Neuron (in vitro differentiated cells): ENCODE data around the gene ATG2B.
"Not testable (repeated sequence)": the region's sequence is repeated elsewhere in the genome, so short reads cannot be mapped to it uniquely, and the experiment has no call there.

Experiments used
- H2AFZ ChIP-seq: one replicate; pipeline ENCODE4 v1.6.1; 2013; ENCODE audit warnings: low read depth, mild to moderate bottlenecking, inconsistent platforms, low read length, moderate library complexity
- H3K27me3 ChIP-seq: one replicate; pipeline ENCODE4 v1.6.1; 2013; ENCODE audit warnings: low read length; ENCODE audit not compliant: insufficient read depth
- H3K36me3 ChIP-seq: one replicate; pipeline ENCODE4 v1.6.1; 2013; ENCODE audit warnings: low read length; ENCODE audit not compliant: insufficient read depth
- H3K4me1 ChIP-seq: one replicate; pipeline ENCODE4 v1.6.1; 2013; ENCODE audit warnings: low read length; ENCODE audit not compliant: insufficient read depth
- H3K4me3 ChIP-seq: 2 replicates; pipeline ENCODE4 v1.5.1; 2013; ENCODE audit warnings: mild to moderate bottlenecking, low read length, moderate library complexity
- H3K9me3 ChIP-seq: one replicate; pipeline ENCODE4 v1.6.1; 2013; ENCODE audit warnings: low read length

The ATG2B gene

DNA sequence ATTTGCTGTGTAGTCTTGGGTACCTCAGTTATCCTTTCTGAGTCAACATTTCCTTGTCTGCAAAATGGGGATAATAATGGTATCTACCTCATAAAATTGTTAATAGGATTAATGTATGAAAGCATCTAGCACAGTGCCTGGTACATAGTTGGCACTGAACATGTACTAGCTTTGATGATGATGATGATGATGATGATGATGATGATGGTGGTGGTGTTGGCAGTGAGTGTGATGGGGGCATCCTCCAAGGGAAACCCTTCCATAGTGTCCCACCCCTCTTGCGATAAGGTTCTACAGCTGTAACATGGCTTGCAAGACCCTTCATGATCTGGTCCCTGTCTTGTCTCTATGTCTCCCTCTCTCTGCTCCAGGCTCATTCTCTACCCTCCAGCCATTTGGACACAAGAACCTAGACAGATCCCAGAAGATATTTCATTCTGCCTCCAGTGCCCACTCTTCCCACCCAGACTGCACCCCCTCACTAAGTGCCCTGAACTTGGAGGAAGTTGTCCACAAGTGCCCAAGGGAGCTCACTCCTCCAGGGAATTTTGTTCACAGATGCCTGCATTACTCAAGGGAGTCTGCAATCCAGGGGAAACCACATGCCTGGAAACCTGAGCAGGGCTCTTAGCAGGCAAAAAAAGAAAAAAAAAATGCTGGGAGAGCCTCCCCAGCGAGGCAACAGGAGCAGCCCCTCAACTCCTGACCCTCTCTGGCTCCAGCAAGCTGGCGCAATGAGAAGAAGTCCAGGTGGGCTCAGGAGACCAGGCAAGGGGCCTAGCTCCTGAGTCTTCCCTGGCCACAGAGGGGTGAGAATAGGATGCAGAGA lies 117.2 kb downstream of the ATG2B start:
- H3K27me3 ChIP-seq, result no peaks in the 10 kb centered on the region
- no peak overlapping the region for H3K4me3 ChIP-seq
- H3K9me3 ChIP-seq, result no peaks in the 10 kb centered on the region
- no peak overlapping the region for H2AFZ ChIP-seq
- no peaks in the 10 kb centered on the region for H3K36me3 ChIP-seq
- no peaks in the 10 kb centered on the region for H3K4me1 ChIP-seq

DNA sequence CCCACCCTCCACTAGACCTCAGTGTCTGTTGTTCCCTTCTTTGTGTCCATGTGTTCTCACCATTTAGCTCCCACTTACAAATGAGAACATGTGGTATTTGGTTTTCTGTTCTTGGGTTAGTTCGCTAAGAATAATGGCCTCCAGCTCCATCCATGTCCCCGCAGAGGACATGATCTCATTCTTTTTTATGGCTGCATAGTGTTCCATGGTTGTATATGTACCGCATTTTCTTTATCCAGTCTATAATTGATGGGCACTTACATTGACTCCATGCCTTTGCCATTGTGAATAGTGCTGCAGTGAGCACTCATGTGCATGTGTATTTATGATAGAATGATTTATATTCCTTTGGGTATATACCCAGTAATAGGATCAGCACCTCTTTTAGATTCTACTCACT lies 118.1 kb downstream of the ATG2B start:
- not testable (repeated sequence) for H3K27me3 ChIP-seq, H3K9me3 ChIP-seq, H3K4me3 ChIP-seq, H3K36me3 ChIP-seq, H3K4me1 ChIP-seq, H2AFZ ChIP-seq

DNA sequence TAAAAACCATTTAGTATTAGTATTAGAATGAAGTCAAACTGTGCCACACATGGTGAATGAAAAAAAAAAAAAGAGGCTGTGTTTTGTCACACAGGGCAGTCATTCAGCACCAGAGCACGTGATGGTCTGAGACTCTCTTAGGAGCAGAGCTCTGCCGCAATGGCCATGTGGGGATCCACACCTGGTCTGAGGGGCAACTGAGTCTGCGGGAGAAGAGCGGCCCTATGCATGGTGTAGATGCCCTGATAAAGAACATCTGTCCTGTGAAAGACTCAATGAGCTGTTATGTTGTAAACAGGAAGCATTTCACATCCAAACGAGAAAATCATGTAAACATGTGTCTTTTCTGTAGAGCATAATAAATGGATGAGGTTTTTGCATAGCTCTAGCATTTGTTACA lies 119.4 kb downstream of the ATG2B start:
- Histone ChIP-seq H3K36me3 (no peaks in the 10 kb centered on the region), H3K9me3 (no peaks in the 10 kb centered on the region), H2AFZ (no peak overlapping the region), H3K4me3 (no peak overlapping the region), H3K4me1 (no peaks in the 10 kb centered on the region), H3K27me3 (no peaks in the 10 kb centered on the region)

DNA sequence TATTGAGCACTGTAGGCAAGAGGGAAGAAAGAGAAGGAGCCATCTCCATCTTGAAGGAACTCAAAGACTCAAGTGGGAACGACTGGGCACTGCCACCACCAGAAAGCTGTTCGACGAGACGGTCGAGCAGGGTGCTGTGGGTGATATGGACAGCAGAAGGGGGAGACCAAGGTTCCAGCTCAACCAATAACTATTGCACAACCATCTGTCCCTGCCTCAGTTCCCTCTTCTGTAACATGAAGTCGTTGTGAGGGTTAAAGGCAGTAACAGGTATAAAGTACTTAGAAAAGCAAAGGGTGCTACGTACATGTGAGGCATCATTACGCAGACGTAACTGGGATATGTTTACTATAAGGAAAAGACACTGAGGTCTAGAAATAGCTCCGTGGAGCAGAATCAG lies 121.0 kb downstream of the ATG2B start:
- Histone ChIP-seq H3K9me3 (no peaks in the 10 kb centered on the region), H3K36me3 (no peaks in the 10 kb centered on the region), H3K27me3 (no peaks in the 10 kb centered on the region), H2AFZ (no peak overlapping the region), H3K4me3 (no peak overlapping the region), H3K4me1 (no peaks in the 10 kb centered on the region)

DNA sequence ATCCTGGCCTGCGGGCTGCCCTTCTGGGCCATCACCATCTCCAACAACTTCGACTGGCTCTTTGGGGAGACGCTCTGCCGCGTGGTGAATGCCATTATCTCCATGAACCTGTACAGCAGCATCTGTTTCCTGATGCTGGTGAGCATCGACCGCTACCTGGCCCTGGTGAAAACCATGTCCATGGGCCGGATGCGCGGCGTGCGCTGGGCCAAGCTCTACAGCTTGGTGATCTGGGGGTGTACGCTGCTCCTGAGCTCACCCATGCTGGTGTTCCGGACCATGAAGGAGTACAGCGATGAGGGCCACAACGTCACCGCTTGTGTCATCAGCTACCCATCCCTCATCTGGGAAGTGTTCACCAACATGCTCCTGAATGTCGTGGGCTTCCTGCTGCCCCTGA lies 122.5 kb downstream of the ATG2B start:
- Histone ChIP-seq H3K9me3 (no peaks in the 10 kb centered on the region), H3K36me3 (no peaks in the 10 kb centered on the region), H3K4me3 (no peak overlapping the region), H2AFZ (no peak overlapping the region), H3K27me3 (peaks cover 3% of the 10 kb centered on the region), H3K4me1 (no peaks in the 10 kb centered on the region)

DNA sequence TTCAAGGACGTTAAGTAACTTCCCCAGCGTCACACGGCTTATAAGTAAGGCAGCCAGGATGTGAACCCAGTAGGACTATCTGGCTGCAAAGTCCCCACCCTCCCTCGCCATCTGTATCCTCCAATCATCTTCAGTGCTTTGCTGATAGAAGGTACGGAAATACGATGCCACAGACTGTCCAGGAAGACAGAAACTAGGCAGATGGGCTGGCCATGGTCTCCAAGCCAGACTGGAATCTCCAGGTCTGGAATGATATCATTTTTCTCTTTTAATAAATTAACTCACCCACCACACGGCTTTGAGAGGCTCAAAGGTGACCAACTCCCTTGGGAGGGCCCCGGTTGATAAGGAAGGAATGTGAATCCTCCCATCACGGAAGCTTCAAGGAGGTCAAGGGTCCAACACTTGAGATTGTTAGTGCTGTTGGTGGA lies 123.4 kb downstream of the ATG2B start:
- H3K4me1 ChIP-seq, result no peaks in the 10 kb centered on the region
- peaks cover 3% of the 10 kb centered on the region for H3K27me3 ChIP-seq
- no peak overlapping the region for H2AFZ ChIP-seq
- no peak overlapping the region for H3K4me3 ChIP-seq
- no peaks in the 10 kb centered on the region for H3K36me3 ChIP-seq
- no peaks in the 10 kb centered on the region for H3K9me3 ChIP-seq

DNA sequence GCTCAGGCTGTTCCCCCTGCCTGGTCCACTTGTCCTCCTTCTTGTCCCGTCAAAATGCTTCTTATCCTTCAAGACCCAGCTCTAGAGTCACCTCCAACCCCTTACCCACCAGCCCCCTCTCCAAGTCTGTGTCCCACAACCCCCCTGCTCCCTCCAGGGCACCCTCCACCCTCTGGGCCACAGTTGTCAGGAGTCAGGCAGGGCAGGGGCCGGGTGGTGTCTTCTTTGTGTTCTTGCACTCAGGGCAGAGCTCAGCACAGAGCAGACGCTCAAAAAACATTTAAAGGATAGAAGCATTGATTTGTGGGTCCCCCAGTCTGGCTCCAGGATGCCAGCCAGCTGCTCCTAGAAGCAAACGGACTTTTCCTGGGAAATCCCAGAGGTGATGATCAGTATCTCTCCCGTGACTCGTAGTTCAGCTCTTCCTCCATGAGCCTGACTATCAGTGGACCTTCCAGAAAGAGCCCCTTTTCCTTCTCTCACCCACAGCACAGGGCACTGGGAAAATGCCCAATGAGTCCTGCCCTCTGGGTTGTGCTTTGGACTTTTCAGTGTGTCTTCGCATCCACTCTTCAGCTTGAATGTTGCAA lies 124.4 kb downstream of the ATG2B start:
- H3K27me3 ChIP-seq, result peaks cover 3% of the 10 kb centered on the region

DNA sequence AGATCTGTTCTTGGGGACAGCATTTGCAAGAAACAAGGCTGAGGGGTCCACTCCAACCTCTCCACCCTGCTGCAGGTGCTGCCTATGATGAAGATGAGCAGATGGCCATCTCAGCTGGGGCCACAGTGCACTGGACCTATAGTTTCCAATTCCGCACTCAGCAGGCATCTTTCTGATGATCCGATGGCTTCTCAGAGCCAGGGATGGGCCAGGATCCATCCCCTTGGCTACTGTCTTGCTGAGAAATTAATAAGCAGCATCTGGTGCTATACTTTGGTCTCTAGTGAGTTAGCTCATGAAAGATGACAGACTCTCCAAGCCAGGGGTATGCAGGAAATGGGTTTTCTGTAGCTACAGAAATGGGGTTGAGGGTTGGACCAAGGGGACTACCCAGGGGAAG lies 125.5 kb downstream of the ATG2B start:
- Histone ChIP-seq H3K27me3 (peaks cover 3% of the 10 kb centered on the region), H3K36me3 (no peaks in the 10 kb centered on the region), H2AFZ (no peak overlapping the region), H3K4me1 (no peaks in the 10 kb centered on the region), H3K9me3 (no peaks in the 10 kb centered on the region), H3K4me3 (no peak overlapping the region)

More for the DNA sequence above, 124.4 kb downstream of the ATG2B start:
- Histone ChIP-seq H3K36me3 (no peaks in the 10 kb centered on the region), H3K4me1 (no peaks in the 10 kb centered on the region), H3K4me3 (no peak overlapping the region), H2AFZ (no peak overlapping the region), H3K9me3 (no peaks in the 10 kb centered on the region)

DNA sequence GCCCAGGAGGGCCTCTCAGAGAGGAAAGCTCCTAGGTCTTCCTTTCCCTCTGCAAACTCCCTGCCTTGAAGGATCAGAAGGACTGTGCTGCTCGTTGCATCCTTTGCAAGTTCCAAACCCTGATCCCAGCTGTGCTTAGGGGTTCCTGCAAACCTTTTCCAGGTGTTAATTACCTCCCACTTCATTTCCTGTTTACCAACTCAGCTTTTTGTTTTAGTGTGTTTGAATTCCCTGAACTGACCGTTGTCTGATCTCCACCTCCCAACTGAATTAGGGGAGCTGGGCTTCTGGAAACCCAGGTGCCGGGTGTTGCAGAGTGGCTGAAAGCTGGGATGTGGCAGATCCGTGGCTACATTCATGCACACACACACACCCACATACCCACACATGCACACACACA lies 127.7 kb downstream of the ATG2B start:
- Histone ChIP-seq H3K9me3 (no peaks in the 10 kb centered on the region), H3K4me1 (no peaks in the 10 kb centered on the region), H3K36me3 (no peaks in the 10 kb centered on the region), H3K4me3 (no peak overlapping the region), H2AFZ (no peak overlapping the region), H3K27me3 (peaks cover 8% of the 10 kb centered on the region)

DNA sequence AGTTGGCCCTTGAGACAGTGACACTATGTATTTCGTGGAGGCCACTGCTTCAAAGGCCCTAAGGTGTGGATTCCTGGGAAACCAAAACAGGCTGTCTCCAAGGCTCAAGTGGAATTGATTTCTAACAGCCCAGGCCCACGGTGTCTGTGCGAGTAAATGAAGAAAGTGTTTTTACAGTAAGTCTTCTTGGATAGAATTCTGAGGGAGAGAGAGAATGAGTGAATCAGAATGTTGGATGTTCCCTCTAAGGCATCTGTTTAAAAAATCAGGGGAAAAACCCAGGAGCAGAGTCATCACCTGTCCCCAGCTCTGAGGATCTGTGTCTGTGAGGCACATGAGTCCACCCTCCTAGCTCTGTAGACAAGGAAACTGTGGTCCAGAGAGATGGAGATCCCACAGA lies 129.5 kb downstream of the ATG2B start:
- peaks cover 8% of the 10 kb centered on the region for H3K27me3 ChIP-seq
- H3K36me3 ChIP-seq, result no peaks in the 10 kb centered on the region
- no peak overlapping the region for H2AFZ ChIP-seq
- no peak overlapping the region for H3K4me3 ChIP-seq
- no peaks in the 10 kb centered on the region for H3K4me1 ChIP-seq
- H3K9me3 ChIP-seq, result no peaks in the 10 kb centered on the region

DNA sequence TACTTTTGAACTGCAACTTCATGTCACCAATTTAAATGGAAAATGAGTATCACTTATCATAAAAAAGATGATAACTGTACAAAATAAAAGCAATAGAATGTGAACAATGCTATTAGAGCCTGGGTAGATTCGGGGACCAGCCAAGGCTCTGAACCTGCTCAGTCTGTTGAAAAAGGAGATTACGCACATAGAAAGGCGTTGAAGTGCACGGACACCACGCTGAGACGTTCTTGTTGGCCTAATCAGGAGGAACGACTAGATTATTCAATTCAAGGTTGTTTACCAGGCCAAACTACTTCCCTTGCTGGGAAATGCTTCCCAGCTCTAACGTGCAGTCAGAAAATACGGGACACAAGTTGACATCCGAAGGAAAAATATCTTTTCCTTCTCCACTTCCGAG lies 130.6 kb downstream of the ATG2B start:
- Histone ChIP-seq H3K36me3 (no peaks in the 10 kb centered on the region), H2AFZ (no peak overlapping the region), H3K4me1 (no peaks in the 10 kb centered on the region), H3K9me3 (peaks cover 3% of the 10 kb centered on the region), H3K27me3 (peaks cover 8% of the 10 kb centered on the region), H3K4me3 (no peak overlapping the region)

DNA sequence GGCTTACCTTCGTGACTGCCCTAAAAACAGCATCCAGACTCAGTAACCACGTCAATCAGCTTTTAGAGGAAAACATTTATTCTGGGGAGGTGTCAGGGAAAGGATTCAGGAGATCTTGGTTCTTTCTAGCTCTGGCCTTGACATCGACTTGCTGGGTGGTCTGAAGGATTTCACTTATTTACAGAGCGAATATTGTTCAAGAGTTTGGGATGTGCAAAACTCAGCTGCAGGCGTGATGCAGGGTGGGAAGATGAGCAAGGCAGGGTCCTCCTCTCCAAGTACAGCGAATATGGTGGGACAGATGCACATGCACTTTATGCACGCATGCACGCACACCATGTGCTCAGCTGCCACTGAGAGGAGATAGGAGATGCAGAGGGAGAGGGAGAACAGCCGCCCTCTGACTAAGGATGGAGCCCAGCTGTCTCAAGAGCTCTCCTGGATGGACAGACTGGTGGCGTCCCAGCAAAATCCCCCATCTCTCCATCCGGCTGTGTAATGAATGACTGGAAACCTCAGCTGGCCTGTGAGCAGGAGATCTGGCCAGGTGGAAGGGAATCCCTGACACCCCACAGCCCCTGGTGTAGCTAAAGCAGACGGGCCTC lies 131.5 kb downstream of the ATG2B start:
- Histone ChIP-seq H3K4me3 (no peak overlapping the region), H3K27me3 (peaks cover 8% of the 10 kb centered on the region), H3K9me3 (peaks cover 3% of the 10 kb centered on the region), H3K4me1 (no peaks in the 10 kb centered on the region), H3K36me3 (no peaks in the 10 kb centered on the region), H2AFZ (no peak overlapping the region)

DNA sequence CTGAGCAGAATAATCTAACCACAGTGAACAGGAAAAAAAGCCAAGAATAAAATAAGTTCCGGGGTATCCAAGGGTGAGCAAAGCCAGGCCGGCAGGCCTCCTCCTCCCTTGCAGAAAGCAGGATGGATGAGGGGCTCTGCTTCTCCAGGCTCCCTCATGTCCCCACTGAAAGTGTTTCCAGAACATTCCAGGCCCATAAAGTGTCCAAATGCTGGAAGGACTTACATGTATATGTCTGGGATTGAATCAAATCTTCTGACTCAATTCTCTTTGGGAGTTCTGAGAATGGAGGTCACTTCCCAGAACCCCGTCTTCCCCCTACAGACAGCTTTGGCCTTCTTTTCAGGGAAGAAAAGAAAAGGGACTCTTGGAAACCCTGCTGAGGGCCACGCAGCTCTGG lies 132.1 kb downstream of the ATG2B start:
- Histone ChIP-seq H3K27me3 (peaks cover 5% of the 10 kb centered on the region), H2AFZ (no peak overlapping the region), H3K4me3 (no peak overlapping the region), H3K9me3 (peaks cover 3% of the 10 kb centered on the region), H3K36me3 (no peaks in the 10 kb centered on the region), H3K4me1 (no peaks in the 10 kb centered on the region)
